Nucleus accumbens (tissue), 56 donors: Measurements from ENCODE around the gene PHKB.
"Not testable (repeated sequence)": the region's sequence is repeated elsewhere in the genome, so short reads cannot be mapped to it uniquely, and the experiment has no call there.

Experiments used
- DNase-seq, 56 donors: peaks; one replicate each; lab custom pipeline; 2025; lab: John Stamatoyannopoulos, UW

The PHKB gene

GRCh38 chr16:47554587-47554986 lies 93.5 kb downstream of the PHKB start:
- DNase-seq: not testable (repeated sequence)

GRCh38 chr16:47561286-47561685 lies 100.2 kb downstream of the PHKB start:
- no peak for DNase-seq

- DNase-seq: no peak
Observed at GRCh38 chr16:47562366-47562765, 101.2 kb downstream of the PHKB start.

GRCh38 chr16:47565454-47565853 lies 104.3 kb downstream of the PHKB start:
- peak in 9 of 56 donors; percentile 2 to 28 (median 8) for DNase-seq

- no peak for DNase-seq
Observed at GRCh38 chr16:47567321-47567720, 106.2 kb downstream of the PHKB start.

- no peak for DNase-seq
Observed at GRCh38 chr16:47568351-47568750, 107.2 kb downstream of the PHKB start.

- DNase-seq: no peak
Observed at GRCh38 chr16:47571049-47571448, 109.9 kb downstream of the PHKB start.

GRCh38 chr16:47571711-47572110 lies 110.6 kb downstream of the PHKB start:
- no peak for DNase-seq

- no peak for DNase-seq
Observed at GRCh38 chr16:47574091-47575054, 113.2 kb downstream of the PHKB start.

- no peak for DNase-seq
Observed at GRCh38 chr16:47577029-47577428, 115.9 kb downstream of the PHKB start.

GRCh38 chr16:47578033-47578432 lies 116.9 kb downstream of the PHKB start:
- DNase-seq: no peak

- no peak for DNase-seq
Observed at GRCh38 chr16:47578573-47578972, 117.4 kb downstream of the PHKB start.

GRCh38 chr16:47581114-47581513 lies 120.0 kb downstream of the PHKB start:
- no peak for DNase-seq

GRCh38 chr16:47584464-47585225 lies 123.5 kb downstream of the PHKB start:
- no peak for DNase-seq

GRCh38 chr16:47586121-47586520 lies 125.0 kb downstream of the PHKB start:
- DNase-seq: no peak

- no peak for DNase-seq
Observed at GRCh38 chr16:47590472-47590871, 129.3 kb downstream of the PHKB start.

GRCh38 chr16:47592232-47592631 lies 131.1 kb downstream of the PHKB start:
- DNase-seq: no peak

GRCh38 chr16:47599512-47599911 lies 138.4 kb downstream of the PHKB start:
- no peak for DNase-seq

- DNase-seq: no peak
Observed at GRCh38 chr16:47600376-47600775, 139.2 kb downstream of the PHKB start.

GRCh38 chr16:47604306-47604705 lies 143.2 kb downstream of the PHKB start:
- no peak for DNase-seq

GRCh38 chr16:47611042-47611441 lies 149.9 kb downstream of the PHKB start:
- DNase-seq: no peak
